Activated naive CD8-positive, alpha-beta T cell (primary cell): ENCODE results near the gene PEDS1.
"Not testable (repeated sequence)": the region's sequence is repeated elsewhere in the genome, so short reads cannot be mapped to it uniquely, and the experiment has no call there.

Source experiments
- H3K27ac Mint-ChIP-seq: one replicate; pipeline ENCODE4 v1.8.0; 2021; ENCODE audit warnings: mixed read lengths
- H3K27me3 Mint-ChIP-seq: one replicate; pipeline ENCODE4 v1.8.0; 2021; ENCODE audit warnings: mixed read lengths
- H3K36me3 Mint-ChIP-seq: one replicate; pipeline ENCODE4 v1.8.0; 2021; ENCODE audit warnings: mixed read lengths
- H3K4me1 Mint-ChIP-seq: one replicate; pipeline ENCODE4 v1.8.0; 2021; ENCODE audit warnings: low read depth, mixed read lengths
- H3K4me3 Mint-ChIP-seq: one replicate; pipeline ENCODE4 v1.8.0; 2021; ENCODE audit warnings: mild to moderate bottlenecking, mixed read lengths
- H3K9me3 Mint-ChIP-seq: one replicate; pipeline ENCODE4 v1.8.0; 2021; ENCODE audit warnings: low read depth, mixed read lengths

The PEDS1 gene

GRCh38 chr20:50182346-50182745 is 28.8 kb upstream of the PEDS1 start:
- Mint-ChIP-seq H3K4me3 (no peak overlapping the region), H3K27me3 (peaks cover 6% of the 10 kb centered on the region), H3K9me3 (no peaks in the 10 kb centered on the region), H3K36me3 (no peaks in the 10 kb centered on the region), H3K4me1 (peaks cover 5% of the 10 kb centered on the region), H3K27ac (no peak overlapping the region)

GRCh38 chr20:50181344-50181743 is 27.8 kb upstream of the PEDS1 start:
- Mint-ChIP-seq H3K27me3 (peaks cover 6% of the 10 kb centered on the region), H3K27ac (no peak overlapping the region), H3K9me3 (no peaks in the 10 kb centered on the region), H3K4me1 (peaks cover 4% of the 10 kb centered on the region), H3K36me3 (no peaks in the 10 kb centered on the region), H3K4me3 (no peak overlapping the region)

DNA sequence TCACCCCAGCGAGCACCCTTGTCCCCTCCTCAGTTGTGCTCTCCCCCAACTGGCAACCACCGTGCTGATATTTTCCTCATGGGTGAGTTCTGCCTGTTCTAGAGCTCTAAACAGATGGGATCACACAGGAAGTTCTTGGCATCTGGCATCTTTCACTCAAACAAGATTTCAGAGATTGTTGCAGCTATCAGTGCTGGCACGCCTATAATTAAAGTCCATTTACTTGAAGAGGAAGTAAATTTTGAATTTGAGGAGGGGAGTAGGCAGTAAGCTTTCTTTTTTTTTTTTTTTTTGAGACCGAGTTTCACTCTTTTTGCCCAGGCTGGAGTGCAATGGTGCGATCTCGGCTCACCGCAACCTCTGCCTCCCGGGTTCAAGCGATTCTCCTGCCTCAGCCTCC is 25.1 kb upstream of the PEDS1 start:
- not testable (repeated sequence) for H3K27ac Mint-ChIP-seq, H3K4me3 Mint-ChIP-seq

DNA sequence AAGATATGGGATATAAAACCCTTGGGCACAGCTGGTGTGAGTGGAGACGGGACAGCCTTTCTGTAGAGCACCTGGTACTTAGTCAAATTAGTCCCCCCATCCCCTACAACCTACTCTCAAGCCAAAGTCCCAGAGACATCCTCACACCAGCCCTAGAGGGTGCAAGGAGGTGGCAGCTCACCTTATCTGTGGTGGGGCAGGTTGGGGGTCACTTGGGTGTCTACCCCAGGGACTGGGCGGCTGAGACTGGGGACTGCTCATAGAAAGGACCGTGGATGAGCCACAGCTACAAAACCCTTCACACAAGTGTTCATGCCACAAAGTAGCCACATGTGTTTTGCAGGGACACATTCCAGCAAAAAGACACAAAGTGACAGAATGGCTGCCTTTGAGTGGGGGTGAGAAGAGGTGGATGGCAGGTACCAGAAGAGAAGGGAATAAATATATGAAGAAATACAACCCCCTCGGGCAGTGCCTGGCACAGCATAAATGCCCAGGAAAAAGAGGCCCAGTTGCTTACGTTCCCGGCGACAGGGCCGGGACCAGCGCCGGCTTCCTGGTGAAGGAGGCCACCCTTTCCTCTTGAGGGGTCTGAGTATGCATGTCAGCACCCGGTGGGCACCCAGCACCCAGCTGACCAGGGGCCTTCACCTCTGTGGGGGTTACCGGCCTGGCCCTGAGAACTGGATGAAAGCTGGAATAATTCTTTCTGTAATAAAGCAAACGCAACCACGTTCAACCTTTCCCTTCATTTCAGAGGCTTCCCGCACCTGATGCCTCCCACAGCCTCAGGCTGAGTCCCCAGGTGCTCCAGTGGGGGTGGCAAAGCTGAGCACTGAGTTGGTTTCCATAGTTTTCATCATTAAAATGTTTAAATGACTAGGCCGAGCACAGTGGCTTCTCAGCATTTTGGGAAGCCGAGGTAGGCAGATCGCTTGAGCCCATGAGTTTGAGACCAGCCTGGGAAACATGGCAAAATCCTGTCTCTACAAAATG is 22.7 kb upstream of the PEDS1 start:
- Mint-ChIP-seq H3K4me3 (no peak overlapping the region), H3K36me3 (no peaks in the 10 kb centered on the region), H3K9me3 (no peaks in the 10 kb centered on the region), H3K27ac (no peak overlapping the region), H3K4me1 (peaks cover 5% of the 10 kb centered on the region), H3K27me3 (peaks cover 2% of the 10 kb centered on the region)

More for the DNA sequence above, 25.1 kb upstream of the PEDS1 start:
- not testable (repeated sequence) for H3K36me3 Mint-ChIP-seq, H3K27me3 Mint-ChIP-seq, H3K9me3 Mint-ChIP-seq, H3K4me1 Mint-ChIP-seq

DNA sequence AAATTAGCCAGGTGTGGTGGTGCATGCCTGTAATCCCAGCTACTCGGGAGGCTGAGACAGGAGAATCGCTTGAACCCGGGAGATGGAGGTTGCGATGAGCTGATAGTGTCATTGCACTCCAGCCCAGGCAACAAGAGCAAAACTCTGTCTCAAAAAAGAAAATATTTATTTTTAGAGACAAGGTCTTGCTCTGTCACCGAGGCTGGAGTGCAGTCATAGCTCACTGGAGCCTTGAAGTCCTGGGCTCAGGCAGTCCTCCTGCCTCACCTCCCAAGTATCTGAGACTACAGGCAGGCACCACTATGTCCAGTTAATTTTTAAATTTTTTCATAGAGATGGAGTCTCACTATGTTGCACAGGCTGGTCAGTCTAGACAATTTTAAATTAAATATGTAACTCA is 20.9 kb upstream of the PEDS1 start:
- no peak overlapping the region for H3K4me3 Mint-ChIP-seq

GRCh38 chr20:50172347-50173013 is 19.0 kb upstream of the PEDS1 start:
- Mint-ChIP-seq H3K27me3 (peaks cover 2% of the 10 kb centered on the region), H3K27ac (no peak overlapping the region), H3K4me1 (peaks cover 2% of the 10 kb centered on the region), H3K4me3 (no peak overlapping the region), H3K36me3 (no peaks in the 10 kb centered on the region), H3K9me3 (no peaks in the 10 kb centered on the region)

More for the DNA sequence above, 20.9 kb upstream of the PEDS1 start:
- peaks cover 5% of the 10 kb centered on the region for H3K4me1 Mint-ChIP-seq
- no peaks in the 10 kb centered on the region for H3K9me3 Mint-ChIP-seq
- H3K27me3 Mint-ChIP-seq, result peaks cover 2% of the 10 kb centered on the region
- H3K36me3 Mint-ChIP-seq, result no peaks in the 10 kb centered on the region
- no peak overlapping the region for H3K27ac Mint-ChIP-seq

- Mint-ChIP-seq H3K27ac (no peak overlapping the region), H3K36me3 (no peaks in the 10 kb centered on the region), H3K4me1 (peaks cover 10% of the 10 kb centered on the region), H3K27me3 (peaks cover 2% of the 10 kb centered on the region), H3K4me3 (no peak overlapping the region), H3K9me3 (no peaks in the 10 kb centered on the region)
Measured at GRCh38 chr20:50170549-50171220, 17.2 kb upstream of the PEDS1 start.

- Mint-ChIP-seq H3K4me3 (no peak overlapping the region), H3K36me3 (no peaks in the 10 kb centered on the region), H3K27me3 (peaks cover 2% of the 10 kb centered on the region), H3K27ac (no peak overlapping the region), H3K9me3 (no peaks in the 10 kb centered on the region), H3K4me1 (peaks cover 11% of the 10 kb centered on the region)
Measured at GRCh38 chr20:50169329-50169823, 15.9 kb upstream of the PEDS1 start.

- H3K4me3 Mint-ChIP-seq, result peak overlapping the region; percentile 33
- H3K36me3 Mint-ChIP-seq, result no peaks in the 10 kb centered on the region
- H3K4me1 Mint-ChIP-seq, result peaks cover 9% of the 10 kb centered on the region
- H3K27ac Mint-ChIP-seq, result peak overlapping the region; percentile 42
- H3K9me3 Mint-ChIP-seq, result no peaks in the 10 kb centered on the region
- no peaks in the 10 kb centered on the region for H3K27me3 Mint-ChIP-seq
Measured at GRCh38 chr20:50165684-50166554, 12.4 kb upstream of the PEDS1 start.

- no peaks in the 10 kb centered on the region for H3K9me3 Mint-ChIP-seq
- no peak overlapping the region for H3K27ac Mint-ChIP-seq
- no peaks in the 10 kb centered on the region for H3K27me3 Mint-ChIP-seq
- no peak overlapping the region for H3K4me3 Mint-ChIP-seq
- no peaks in the 10 kb centered on the region for H3K36me3 Mint-ChIP-seq
- H3K4me1 Mint-ChIP-seq, result peaks cover 9% of the 10 kb centered on the region
Measured at GRCh38 chr20:50163570-50164317, 10.2 kb upstream of the PEDS1 start.

GRCh38 chr20:50161494-50161893 is 8.0 kb upstream of the PEDS1 start:
- not testable (repeated sequence) for H3K27me3 Mint-ChIP-seq, H3K9me3 Mint-ChIP-seq, H3K4me3 Mint-ChIP-seq, H3K4me1 Mint-ChIP-seq, H3K36me3 Mint-ChIP-seq, H3K27ac Mint-ChIP-seq

DNA sequence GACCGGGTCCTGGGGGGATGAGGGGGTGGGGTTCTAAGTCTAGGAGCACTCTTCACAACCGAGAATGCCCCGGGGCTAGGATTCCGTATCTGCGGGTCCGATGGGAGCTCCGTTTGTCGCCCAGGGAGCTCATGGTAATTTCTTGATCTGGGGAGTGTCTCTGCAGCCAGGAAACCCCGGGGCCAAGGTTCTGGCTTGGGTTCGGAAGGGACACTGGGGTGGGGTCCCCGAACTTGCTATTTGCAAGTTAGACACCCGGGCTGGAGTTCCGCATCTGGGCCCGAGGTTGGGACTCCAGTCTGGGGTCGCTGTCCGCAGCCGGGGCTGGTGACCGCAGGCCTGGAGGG is 397 bp downstream of the PEDS1 start:
- Mint-ChIP-seq H3K9me3 (no peaks in the 10 kb centered on the region), H3K27me3 (no peaks in the 10 kb centered on the region), H3K36me3 (no peaks in the 10 kb centered on the region), H3K4me3 (peak overlapping the region; percentile 91), H3K27ac (peak overlapping the region; percentile 85), H3K4me1 (peaks cover 43% of the 10 kb centered on the region)

DNA sequence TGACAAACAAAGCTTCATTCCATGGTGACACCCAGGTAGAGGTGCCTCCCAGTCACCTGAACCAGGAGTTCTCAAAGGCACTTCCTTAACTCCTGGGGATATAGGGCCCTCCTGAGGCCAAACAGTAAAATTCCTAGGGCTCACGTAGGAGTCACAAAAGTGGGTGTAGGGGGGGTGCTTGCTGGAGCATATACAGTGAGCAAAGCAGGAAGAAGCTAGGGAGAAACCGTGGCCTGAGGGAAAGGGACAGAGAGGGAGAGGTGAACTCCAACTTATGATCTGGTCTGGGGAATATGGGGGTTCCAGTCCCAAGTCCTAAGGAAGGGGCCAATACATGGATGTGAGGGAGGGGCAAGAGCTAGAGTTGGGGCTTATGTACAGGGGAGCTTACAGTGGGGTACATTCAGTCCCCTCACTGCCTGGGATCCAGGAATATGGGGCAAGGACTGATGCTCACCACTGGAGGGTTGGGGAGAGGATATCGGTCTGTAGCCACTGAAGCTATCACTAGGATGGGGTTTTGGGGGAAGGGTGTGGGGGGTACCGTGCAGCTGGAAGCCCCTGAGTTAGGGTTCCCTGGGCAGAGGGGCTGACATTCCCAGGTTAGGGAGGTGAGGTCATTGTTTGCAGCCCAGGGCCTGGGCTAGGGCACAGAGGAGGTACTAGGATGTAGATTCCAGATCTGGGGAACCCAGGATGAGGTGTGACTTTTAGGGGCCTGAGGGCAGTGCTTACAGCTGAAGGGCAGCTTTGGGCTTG is 950 bp downstream of the PEDS1 start:
- Mint-ChIP-seq H3K9me3 (no peaks in the 10 kb centered on the region), H3K36me3 (no peaks in the 10 kb centered on the region), H3K4me3 (peak overlapping the region; percentile 91), H3K4me1 (peaks cover 49% of the 10 kb centered on the region), H3K27ac (peak overlapping the region; percentile 85), H3K27me3 (no peaks in the 10 kb centered on the region)
